Measurements from ENCODE around the gene MRPS24. TPM values are rescaled to one million over a fixed set of nuclear protein-coding genes. Genes with fewer than 3 reads are reported as not detected.

The MRPS24 gene
- total RNA-seq, 1 experiment from 2014 or later = 116 TPM

GRCh38 chr7:43884209-43884608, 14.9 kb upstream of the MRPS24 start:
- no peak overlapping the region for H2BK20ac ChIP-seq (ENCODE audit: low read depth, low read length, poor library complexity, severe bottlenecking)
- peaks cover 4% of the 10 kb centered on the region; the same call in 1 of the 2 replicates for H3K4me1 ChIP-seq (ENCODE audit: insufficient read depth, low read length)
- no peak overlapping the region for H3K23ac ChIP-seq (ENCODE audit: insufficient read length, low read depth, low read length)
- H3K27me3 ChIP-seq (ENCODE audit: insufficient read depth, low read length) = no peaks in the 10 kb centered on the region
- no peak overlapping the region for H2BK12ac ChIP-seq (ENCODE audit: insufficient read length, low read depth, low read length)
- no peak overlapping the region for H3K9ac ChIP-seq (ENCODE audit: extremely low read depth, insufficient read length, low read length)
- peaks cover 10 to 16% of the 10 kb centered on the region in 2 experiments for H3K4me1 Mint-ChIP-seq
- no peaks in the 10 kb centered on the region for H3K9me3 ChIP-seq (ENCODE audit: control insufficient read depth, low read depth, low read length)
- no peak overlapping the region for H3K56ac ChIP-seq (ENCODE audit: insufficient read length, low read depth, low read length)
- no peak overlapping the region for H2BK15ac ChIP-seq (ENCODE audit: low read depth, low read length)
- no CpG with 5 or more reads among the region's 4 CpGs for WGBS (ENCODE audit: extremely low coverage, insufficient read length, low lambda C conversion rate)
- no peak overlapping the region for H4K5ac ChIP-seq (ENCODE audit: insufficient read length, low read depth, low read length)
- no peak overlapping the region for H3K14ac ChIP-seq (ENCODE audit: insufficient read depth, low read length)
- no peak for TF ChIP-seq CTCF (conservative IDR thresholded peaks at IDR 0.05)
- H2BK5ac ChIP-seq (ENCODE audit: insufficient read length, low read length) = no peak overlapping the region
- no peaks in the 10 kb centered on the region for H3K79me1 ChIP-seq (ENCODE audit: insufficient read depth, low read depth, low read length, poor library complexity, severe bottlenecking)
- no peak overlapping the region for H2AFZ ChIP-seq (ENCODE audit: low read length)
- no peak overlapping the region for H3T11ph ChIP-seq (ENCODE audit: low read length)
- no peak for DNase-seq
- no peak overlapping the region for H3K18ac ChIP-seq (ENCODE audit: insufficient read length, low read depth, low read length)
- no peak overlapping the region for H3K4me2 ChIP-seq (ENCODE audit: insufficient read depth, insufficient read length, low read length)
- H3K27ac Mint-ChIP-seq = no peak overlapping the region; a peak in 1 of 7 replicates
- no peak overlapping the region for H4K8ac ChIP-seq (replicated peaks; ENCODE audit: insufficient read length, low read depth, low read length)
- no peak overlapping the region for H4K91ac ChIP-seq (ENCODE audit: insufficient read length, low read depth, low read length)
- no peaks in the 10 kb centered on the region for H3K79me2 ChIP-seq (ENCODE audit: insufficient read depth, low read length)
- no peaks in the 10 kb centered on the region; a peak in 1 of 5 replicates for H3K9me3 Mint-ChIP-seq
- no peaks in the 10 kb centered on the region for H4K20me1 ChIP-seq (ENCODE audit: control insufficient read depth, insufficient read depth, insufficient read length)
- H3K36me3 Mint-ChIP-seq (ENCODE audit: insufficient read depth in 1 of 3, low read depth in 3 of 3) = peaks cover 2 to 47% (median 18%) of the 10 kb centered on the region in 3 experiments; a peak in 6 of 7 replicates
- no peaks in the 10 kb centered on the region for H3K23me2 ChIP-seq (ENCODE audit: insufficient read length, low read depth, low read length, poor library complexity, severe bottlenecking)
- H3K4me3 Mint-ChIP-seq = no peak overlapping the region
- H2AK5ac ChIP-seq (ENCODE audit: insufficient read length, low read length) = no peak overlapping the region
- H3K27me3 Mint-ChIP-seq (ENCODE audit: low read depth) = no peaks in the 10 kb centered on the region
- H3K4ac ChIP-seq (ENCODE audit: low read depth, low read length) = no peak overlapping the region
- no peak overlapping the region for H2BK120ac ChIP-seq (ENCODE audit: low read depth, low read length, poor library complexity, severe bottlenecking)
- no peak overlapping the region for H3K27ac ChIP-seq (ENCODE audit: insufficient read length, low read depth, low read length)
